DOHH2 (cell line): ENCODE results near the gene VPS37C.
"Not testable (repeated sequence)": the region's sequence is repeated elsewhere in the genome, so short reads cannot be mapped to it uniquely, and the experiment has no call there.

Experiments
- H3F3A ChIP-seq: fragments of 200-600 bp; sonication (generic), shearing (Covaris generic); 2 replicates; pipeline ENCODE4 v1.6.0; 2016; ENCODE audit warnings: antibody characterized with exemption, mild to moderate bottlenecking; ENCODE audit not compliant: control insufficient read depth, insufficient read depth
- H3K27ac ChIP-seq: fragments of 200-600 bp; sonication (generic); 2 replicates; pipeline ENCODE4 v1.5.1; 2014; ENCODE audit warnings: low read depth, mild to moderate bottlenecking, low read length, moderate library complexity
- H3K27me3 ChIP-seq: fragments of 200-600 bp; sonication (generic); 2 replicates; pipeline ENCODE4 v1.6.1; 2014; ENCODE audit warnings: mild to moderate bottlenecking, low read length, mixed read lengths; ENCODE audit not compliant: control insufficient read depth
- H3K36me3 ChIP-seq: fragments of 200-600 bp; sonication (generic); 2 replicates; pipeline ENCODE4 v1.6.1; 2014; ENCODE audit warnings: mild to moderate bottlenecking, low read length, moderate library complexity, mixed read lengths; ENCODE audit not compliant: control insufficient read depth
- H3K4me1 ChIP-seq: fragments of 200-600 bp; sonication (generic); 2 replicates; pipeline ENCODE4 v1.6.1; 2014; ENCODE audit warnings: mild to moderate bottlenecking, low read length, mixed read lengths; ENCODE audit not compliant: control insufficient read depth
- H3K4me2 ChIP-seq: fragments of 200-600 bp; sonication (generic); 2 replicates; pipeline ENCODE4 v1.6.0; 2014; ENCODE audit warnings: mild to moderate bottlenecking, low read length, moderate library complexity
- H3K4me3 ChIP-seq: fragments of 200-600 bp; sonication (generic); 2 replicates; pipeline ENCODE4 v1.5.1; 2014; ENCODE audit warnings: mild to moderate bottlenecking, low read length, mixed read lengths
- H3K79me2 ChIP-seq: fragments of 200-600 bp; sonication (generic); 2 replicates; pipeline ENCODE4 v1.6.1; 2014; ENCODE audit warnings: mild to moderate bottlenecking, low read length, mixed read lengths; ENCODE audit not compliant: control insufficient read depth
- H3K9me2 ChIP-seq: fragments of 200-600 bp; sonication (generic); replicated peaks from 2 replicates; pipeline ENCODE4 v1.6.1; 2014; ENCODE audit warnings: mild to moderate bottlenecking, low read length, mixed read lengths; ENCODE audit not compliant: control insufficient read depth
- H3K9me3 ChIP-seq: fragments of 200-600 bp; sonication (generic); 2 replicates; pipeline ENCODE4 v1.6.1; 2014; ENCODE audit warnings: antibody characterized with exemption, low read length, mixed read lengths; ENCODE audit not compliant: control insufficient read depth, insufficient read depth
- H4K20me1 ChIP-seq: fragments of 200-600 bp; sonication (generic); 2 replicates; pipeline ENCODE4 v1.6.0; 2014; ENCODE audit warnings: low read depth, mild to moderate bottlenecking, antibody characterized with exemption, low read length, moderate library complexity; ENCODE audit not compliant: control insufficient read depth, insufficient read depth
- CTCF ChIP-seq: fragments of 200-600 bp; sonication (generic); IDR thresholded peaks from one replicate; pipeline ENCODE4 v1.5.1; 2014; ENCODE audit warnings: antibody characterized with exemption, mild to moderate bottlenecking, low read depth, low read length; ENCODE audit not compliant: poor library complexity, severe bottlenecking
- EZH2phosphoT487 ChIP-seq: fragments of 200-600 bp; sonication (generic); IDR thresholded peaks from 2 replicates; pipeline ENCODE4 v1.6.1; 2017; ENCODE audit warnings: borderline replicate concordance, mild to moderate bottlenecking, antibody characterized with exemption, low read length, moderate library complexity, mixed read lengths

Gene VPS37C

GRCh38 chr11:61186504-61186903 is 25.3 kb upstream of the VPS37C start:
- Histone ChIP-seq H3K9me3 (peaks cover 8% of the 10 kb centered on the region), H4K20me1 (no peaks in the 10 kb centered on the region), H3K27ac (no peak overlapping the region), H3K4me1 (peaks cover 12% of the 10 kb centered on the region), H3K4me3 (no peak overlapping the region), H3F3A (no peaks in the 10 kb centered on the region), H3K4me2 (no peak overlapping the region), H3K36me3 (no peaks in the 10 kb centered on the region), H3K27me3 (no peaks in the 10 kb centered on the region), H3K79me2 (no peaks in the 10 kb centered on the region), H3K9me2 (no peaks in the 10 kb centered on the region)
- no peak for TF ChIP-seq EZH2phosphoT487
- TF ChIP-seq CTCF, result no peak

GRCh38 chr11:61183645-61184044 is 22.4 kb upstream of the VPS37C start:
- Histone ChIP-seq H3F3A (no peaks in the 10 kb centered on the region), H3K79me2 (no peaks in the 10 kb centered on the region), H3K36me3 (no peaks in the 10 kb centered on the region), H3K4me3 (no peak overlapping the region), H3K9me3 (no peaks in the 10 kb centered on the region), H4K20me1 (no peaks in the 10 kb centered on the region), H3K27me3 (no peaks in the 10 kb centered on the region), H3K4me2 (no peak overlapping the region), H3K9me2 (no peaks in the 10 kb centered on the region), H3K4me1 (peaks cover 4% of the 10 kb centered on the region; the same call in 1 of the 2 replicates), H3K27ac (no peak overlapping the region)
- TF ChIP-seq CTCF (no peak), EZH2phosphoT487 (no peak)

- H3K4me1 ChIP-seq, result no peaks in the 10 kb centered on the region
- H3F3A ChIP-seq, result no peaks in the 10 kb centered on the region
- no peaks in the 10 kb centered on the region for H3K79me2 ChIP-seq
- H3K9me2 ChIP-seq, result no peaks in the 10 kb centered on the region
- no peak overlapping the region for H3K4me2 ChIP-seq
- no peaks in the 10 kb centered on the region for H3K36me3 ChIP-seq
- no peak overlapping the region for H3K4me3 ChIP-seq
- TF ChIP-seq CTCF, result no peak
- no peak overlapping the region for H3K27ac ChIP-seq
- no peaks in the 10 kb centered on the region for H3K9me3 ChIP-seq
- no peaks in the 10 kb centered on the region for H4K20me1 ChIP-seq
- no peaks in the 10 kb centered on the region for H3K27me3 ChIP-seq
These were observed 20.3 kb upstream of the VPS37C start for GRCh38 chr11:61181489-61181888.

GRCh38 chr11:61180205-61180604 is 19.0 kb upstream of the VPS37C start:
- H3K36me3 ChIP-seq, H3K9me3 ChIP-seq, H3K79me2 ChIP-seq, H3K4me3 ChIP-seq, H3K27me3 ChIP-seq, H3K4me1 ChIP-seq, H3F3A ChIP-seq, H4K20me1 ChIP-seq, H3K27ac ChIP-seq, H3K4me2 ChIP-seq, H3K9me2 ChIP-seq: not testable (repeated sequence)
